K562 (cell line): ENCODE measurements around the gene NUP62. TPM values are rescaled to one million over a fixed set of nuclear protein-coding genes. Genes with fewer than 3 reads are reported as not detected.

Source experiments
- ATAC-seq: fragments of 200-7000 bp; cut with Tn5 transposase; 3 replicates; pipeline ENCODE4 v1.9.1; 2020; ENCODE audit warnings: moderate library complexity
- BruUV-seq: library from RNA; stranded (reverse); fragments of 400-500 nt; replicated peaks from 2 replicates; lab custom pipeline; 2021; lab: Mats Ljungman, UMichigan
- CTCF ChIA-PET: fragments of 300-600 bp; formaldehyde crosslinking; extraction: SDS; loops from one replicate; lab custom pipeline; 2021; ENCODE audit warnings: low intra/inter-chr PET ratio; lab: Yijun Ruan, JAX
- POLR2A ChIA-PET: fragments of 300-600, 350-650 bp; sonication (Branson Sonifier 250); formaldehyde crosslinking; extraction: SDS; loops from one replicate; lab custom pipeline; 2021; ENCODE audit warnings: antibody characterized with exemption, inconsistent platforms; lab: Yijun Ruan, JAX
- DNase-seq, 4 experiments: peaks; one replicate each; pipeline versions ENCODE4 v3.0.0 to v3.0.0-alpha.2; 2011 to 2018; ENCODE audit warnings: low spot score in 3 of 4, mixed read lengths in 3 of 4; ENCODE audit errors: extremely low read depth in 1 of 4
- FAIRE-seq: peaks from 2 replicates; lab custom pipeline; 2011; peaks lifted over from hg19 to GRCh38; lab: Jason Lieb, UNC
- H2AFZ ChIP-seq: 2 replicates; pipeline ENCODE4 v1.6.0; 2011; ENCODE audit warnings: low read depth, low read length, control low read depth, inconsistent platforms
- H3K27ac ChIP-seq: fragments of 200-600 bp; 3 replicates; pipeline ENCODE4 v1.8.0; 2011; ENCODE audit warnings: low read depth, mild to moderate bottlenecking, control low read depth, inconsistent platforms, low read length, moderate library complexity, mixed read lengths; ENCODE audit errors: extremely low read depth
- H3K27me3 ChIP-seq, 2 experiments: fragments of 300-600 bp in 1 of 2; 2 replicates in 1 of 2; 3 replicates in 1 of 2; pipeline versions ENCODE4 v1.6.0 to v1.8.0; 2011; ENCODE audit warnings: inconsistent platforms in 2 of 2, low read length in 2 of 2, mild to moderate bottlenecking in 1 of 2, mixed read lengths in 1 of 2, moderate library complexity in 1 of 2; ENCODE audit not compliant: control insufficient read depth in 2 of 2, insufficient read depth in 2 of 2
- H3K36me3 ChIP-seq: fragments of 300-600 bp; 3 replicates; pipeline ENCODE4 v1.8.0; 2011; ENCODE audit warnings: mild to moderate bottlenecking, low read length, inconsistent platforms; ENCODE audit not compliant: control insufficient read depth, insufficient read depth
- H3K4me1 ChIP-seq, 2 experiments: fragments of 200-600 bp in 1 of 2; replicated peaks in 1 of 2; 2 replicates in 1 of 2; 3 replicates in 1 of 2; pipeline versions ENCODE4 v1.5.1 to v1.8.0; 2011; ENCODE audit warnings: inconsistent platforms in 2 of 2, low read length in 2 of 2, mild to moderate bottlenecking in 1 of 2, mixed read lengths in 1 of 2, moderate library complexity in 1 of 2; ENCODE audit not compliant: control insufficient read depth in 2 of 2, insufficient read depth in 2 of 2
- H3K4me2 ChIP-seq: 2 replicates; pipeline ENCODE4 v1.6.1; 2011; ENCODE audit warnings: low read length, control low read depth, inconsistent platforms, mixed read lengths; ENCODE audit not compliant: insufficient read depth
- H3K4me3 ChIP-seq: fragments of 200-600 bp; sonication (generic), shearing (Covaris generic); 2 replicates; pipeline ENCODE4 v1.5.1; 2016; ENCODE audit warnings: control low read depth, inconsistent platforms
- H3K79me2 ChIP-seq: fragments of 200-600 bp; 3 replicates; pipeline ENCODE4 v1.8.0; 2011; ENCODE audit warnings: low read length, inconsistent platforms; ENCODE audit not compliant: control insufficient read depth, insufficient read depth
- H3K9ac ChIP-seq, 2 experiments: 2 replicates each; pipeline versions ENCODE4 v1.6.0 to v1.6.1; 2011; ENCODE audit warnings: low read depth in 2 of 2, low read length in 2 of 2, control low read depth in 1 of 2, inconsistent platforms in 1 of 2, mild to moderate bottlenecking in 1 of 2, mixed read lengths in 1 of 2; ENCODE audit not compliant: insufficient read depth in 1 of 2
- H3K9me1 ChIP-seq: one replicate; pipeline ENCODE4 v1.6.0; 2011; ENCODE audit warnings: inconsistent platforms, mild to moderate bottlenecking, low read length, moderate library complexity; ENCODE audit not compliant: control insufficient read depth, insufficient read depth
- H3K9me3 ChIP-seq: replicated peaks from 2 replicates; pipeline ENCODE4 v1.5.1; 2011; ENCODE audit warnings: low read depth, low read length, inconsistent platforms; ENCODE audit not compliant: control insufficient read depth, insufficient read depth
- H4K20me1 ChIP-seq: replicated peaks from 2 replicates; pipeline ENCODE4 v1.6.1; 2011; ENCODE audit warnings: low read length, inconsistent platforms, mixed read lengths; ENCODE audit not compliant: control insufficient read depth, insufficient read depth
- FOS ChIP-seq: IDR thresholded peaks from 3 replicates; pipeline ENCODE4 v1.6.1; 2011; ENCODE audit not compliant: insufficient read length; ENCODE audit errors: extremely low read depth
- NFYB ChIP-seq: IDR thresholded peaks from 2 replicates; pipeline ENCODE4 v1.6.1; 2011; ENCODE audit warnings: mild to moderate bottlenecking, moderate library complexity; ENCODE audit not compliant: insufficient read length; ENCODE audit errors: extremely low read depth
- PBX2 ChIP-seq, 2 experiments: IDR thresholded peaks in 1 of 2; conservative IDR thresholded peaks in 1 of 2; 2 replicates each; pipeline ENCODE4 v1.6.1; 2016; ENCODE audit warnings: low read depth in 2 of 2, mild to moderate bottlenecking in 1 of 2, missing compliant biosample characterization in 1 of 2, missing genetic modification characterization in 1 of 2, moderate library complexity in 1 of 2
- PKNOX1 ChIP-seq: fragments of 450-650 bp; IDR thresholded peaks from 2 replicates; pipeline ENCODE4 v1.6.1; 2016
- RBM25 ChIP-seq: fragments of 200-400 bp; formaldehyde crosslinking; IDR thresholded peaks from 2 replicates; pipeline ENCODE4 v1.6.1; 2018; ENCODE audit warnings: low read length, low read depth, moderate library complexity; ENCODE audit not compliant: severe bottlenecking
- SP2 ChIP-seq: IDR thresholded peaks from 2 replicates; pipeline ENCODE4 v1.6.1; 2011; ENCODE audit warnings: mild to moderate bottlenecking, low read depth, low read length, moderate library complexity; ENCODE audit not compliant: poor library complexity, severe bottlenecking; ENCODE audit errors: extremely low read depth
- ZFP36 ChIP-seq: fragments of 150-350 bp; IDR thresholded peaks from 2 replicates; pipeline ENCODE4 v1.6.1; 2018; ENCODE audit warnings: low read length, low read depth; ENCODE audit not compliant: partially characterized antibody
- ZNF589 ChIP-seq: fragments of 200-800 bp; sonication (Bioruptor generic); IDR thresholded peaks from 2 replicates; pipeline ENCODE4 v1.6.1; 2016; ENCODE audit warnings: low read depth, missing genetic modification characterization, missing compliant biosample characterization
- WGBS: fragments of 100-300 bp; shearing (Covaris generic); methylation state at CpG from one replicate; pipeline ENCODE4 v1.1.6; 2016; ENCODE audit warnings: low coverage, mixed read lengths; ENCODE audit not compliant: insufficient coverage; ENCODE audit errors: missing lambda C conversion rate; 5-methylcytosine and 5-hydroxymethylcytosine counted together
- in situ Hi-C: fragments of 300-500 bp; cut with MboI; formaldehyde crosslinking; loops from 4 replicates; pipeline ENCODE4 v1.15.0; 2018; ENCODE audit warnings: inconsistent platforms, mixed read lengths
- intact Hi-C: fragments of 100-400 bp; cut with micrococcal nuclease; formaldehyde crosslinking; loops from 2 replicates; pipeline ENCODE4 v1.14.2; 2022
- polyA plus RNA-seq, 8 experiments: library from polyadenylated mRNA; depleted of rRNA in 4 of 8; stranded (reverse) in 5 of 8; unstranded in 3 of 8; fragments of >200 nt; fragmentation: Nextera tagmentation in 2 of 8; fragmentation: Illumina TruSeq in 1 of 8; extraction: Ambion mirVana in 2 of 8; extraction: Trizol in 1 of 8; gene quantifications; 2 replicates each; pipeline versions ENCODE4 v1.2.1 to v1.2.3, GENCODE V29; 2011 to 2014; ENCODE audit warnings: inconsistent platforms in 1 of 8, missing spikeins in 1 of 8
- total RNA-seq, 7 experiments: library from RNA; depleted of rRNA in 6 of 7; stranded (reverse); fragments of >200 nt in 6 of 7; fragmentation: Illumina TruSeq in 2 of 7; extraction: Trizol in 2 of 7; gene quantifications; 2 replicates each; pipeline versions ENCODE4 v1.2.1 to v1.2.3, GENCODE V29; 2011 to 2021; ENCODE audit warnings: low replicate concordance in 1 of 7
- TF ChIP-seq, protein P1 (sequence below): sonication (generic); formaldehyde crosslinking; IDR thresholded peaks from 2 replicates; pipeline ENCODE4 v1.8.1; 2023; ENCODE audit warnings: mild to moderate bottlenecking, missing genetic modification reagents, moderate library complexity

Gene NUP62
- total and polyA plus RNA-seq, 9 of the 15 experiments (the other 6 are each of a cell fraction or from before 2014, with no cell fraction given) = 16.9 to 109 (median 66.0) TPM

GRCh38 chr19:49946415-49946814 lies 17.1 kb upstream of the NUP62 start:
- POLR2A ChIA-PET = no interaction called here
- peaks cover 3 to 4% of the 10 kb centered on the region in 2 experiments; a peak in 3 of 5 replicates for H3K27me3 ChIP-seq
- H3K9me3 ChIP-seq = no peaks in the 10 kb centered on the region
- BruUV-seq = no TSS peak
- TF ChIP-seq ZNF589 (no peak), RBM25 (peak; percentile 10), SP2 (peak; percentile 22), ZFP36 (no peak), PKNOX1 (peak; percentile 94), PBX2 (CRISPR knock-in tag; IDR thresholded peaks at IDR 0.05; ENCODE audit: low read depth) (no peak), PBX2 (tag; conservative IDR thresholded peaks at IDR 0.05; ENCODE audit: low read depth) (peak; percentile 65), FOS (peak; percentile 32), NFYB (peak; percentile 78)
- TF ChIP-seq, protein P1, sequence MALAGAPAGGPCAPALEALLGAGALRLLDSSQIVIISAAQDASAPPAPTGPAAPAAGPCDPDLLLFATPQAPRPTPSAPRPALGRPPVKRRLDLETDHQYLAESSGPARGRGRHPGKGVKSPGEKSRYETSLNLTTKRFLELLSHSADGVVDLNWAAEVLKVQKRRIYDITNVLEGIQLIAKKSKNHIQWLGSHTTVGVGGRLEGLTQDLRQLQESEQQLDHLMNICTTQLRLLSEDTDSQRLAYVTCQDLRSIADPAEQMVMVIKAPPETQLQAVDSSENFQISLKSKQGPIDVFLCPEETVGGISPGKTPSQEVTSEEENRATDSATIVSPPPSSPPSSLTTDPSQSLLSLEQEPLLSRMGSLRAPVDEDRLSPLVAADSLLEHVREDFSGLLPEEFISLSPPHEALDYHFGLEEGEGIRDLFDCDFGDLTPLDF (CRISPR knock-in tag) = no peak
- no peaks in the 10 kb centered on the region for H3K79me2 ChIP-seq
- H3K9me1 ChIP-seq = no peaks in the 10 kb centered on the region
- H3K4me3 ChIP-seq = no peak overlapping the region
- CTCF ChIA-PET = interaction anchor here (0.6 kb wide), 1 partner anchor 671 kb away, joined by 5 read pairs; no protein-coding TSS in a partner anchor
- FAIRE-seq (no peak), ATAC-seq (peak; percentile 86), DNase-seq (peak in 1 of 4 experiments; percentile 40)
- intact Hi-C loops = no loop called here
- H4K20me1 ChIP-seq = no peaks in the 10 kb centered on the region
- no peak overlapping the region for H3K4me2 ChIP-seq
- H3K4me1 ChIP-seq = peaks cover 3 to 5% of the 10 kb centered on the region in 2 experiments; a peak in 3 of 5 replicates
- no peak overlapping the region for H3K27ac ChIP-seq
- in situ Hi-C loops = no loop called here
- H3K36me3 ChIP-seq = no peaks in the 10 kb centered on the region
- 8% methylated on average over 8 of the region's 8 CpGs for WGBS
- H3K9ac ChIP-seq = no peak overlapping the region
- no peak overlapping the region for H2AFZ ChIP-seq
